Stimulated activated naive CD8-positive, alpha-beta T cell treated with anti-CD3 and anti-CD28 coated beads, Interleukin-15, amount 100 ng/mL, for 72 hours (primary cell): ENCODE results near the gene MAPK8IP1.

ENCODE experiments used
- ATAC-seq: fragments of 150-1000 bp; cut with Tn5 transposase; 2 replicates; pipeline ENCODE4 v1.10.0; 2021; ENCODE audit warnings: mild to moderate bottlenecking, moderate library complexity
- DNase-seq, 2 donors: peaks; one replicate each; pipeline ENCODE4 v3.0.0; 2021 to 2022
- H3K27ac Mint-ChIP-seq, 2 donors: one replicate each; pipeline ENCODE4 v1.8.0; 2022; ENCODE audit warnings: mild to moderate bottlenecking in 2 of 2, mixed read lengths in 2 of 2, moderate library complexity in 2 of 2
- H3K27me3 Mint-ChIP-seq: one replicate; pipeline ENCODE4 v1.8.0; 2022; ENCODE audit warnings: mixed read lengths
- H3K4me1 Mint-ChIP-seq: one replicate; pipeline ENCODE4 v1.8.0; 2022; ENCODE audit warnings: mild to moderate bottlenecking, mixed read lengths
- H3K4me3 Mint-ChIP-seq, 2 donors: one replicate each; pipeline ENCODE4 v1.8.0; 2022; ENCODE audit warnings: mild to moderate bottlenecking in 2 of 2, mixed read lengths in 2 of 2, moderate library complexity in 1 of 2
- H3K9me3 Mint-ChIP-seq, 2 donors: one replicate each; pipeline ENCODE4 v1.8.0; 2022; ENCODE audit warnings: mixed read lengths in 2 of 2

MAPK8IP1 gene

DNA sequence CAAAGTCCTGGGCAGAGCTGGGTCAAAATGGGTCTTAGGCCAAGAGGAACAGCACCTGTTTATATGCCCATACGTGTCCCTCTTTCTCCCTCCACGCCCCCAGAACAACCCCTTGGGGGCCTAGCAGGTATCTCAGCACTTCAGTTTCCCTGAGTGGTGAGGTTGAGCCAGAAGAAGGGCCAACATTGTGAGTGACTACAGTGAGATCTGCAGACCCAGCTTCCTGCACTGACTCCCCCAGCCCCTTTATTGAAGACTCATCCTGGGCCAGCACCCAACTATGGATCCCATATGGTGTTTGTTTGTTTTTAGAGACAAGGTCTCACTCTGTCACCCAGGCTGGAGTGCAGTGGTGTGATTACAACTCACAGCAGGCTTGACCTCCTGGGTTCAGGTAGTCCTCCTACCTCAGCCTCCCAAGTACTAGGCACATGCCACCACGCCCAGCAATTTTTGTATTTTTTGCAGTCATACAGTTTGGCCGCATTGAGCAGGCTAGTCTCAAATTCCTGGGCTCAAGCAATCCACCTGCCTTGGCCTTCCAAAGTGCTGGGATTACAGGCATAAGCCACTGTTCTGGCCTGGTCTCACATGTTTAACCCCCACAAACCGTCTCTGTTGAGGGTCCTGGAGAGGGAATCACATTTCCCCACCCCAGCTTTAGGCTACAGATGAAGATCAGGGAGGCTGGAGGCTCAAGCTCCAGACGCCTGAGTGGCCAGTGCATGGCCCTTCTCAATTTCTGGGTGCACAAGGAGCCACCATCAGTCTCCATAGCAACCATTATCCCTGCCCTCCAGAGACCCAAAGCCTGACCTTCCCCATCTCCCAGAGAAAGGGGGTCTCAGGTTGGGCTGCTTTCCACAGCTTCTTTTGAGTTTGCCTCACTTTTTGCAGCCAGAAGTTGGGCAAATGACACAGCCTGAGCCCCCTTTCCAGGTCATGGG, 35.4 kb downstream of the MAPK8IP1 start:
- no peaks in the 10 kb centered on the region for H3K9me3 Mint-ChIP-seq
- H3K4me3 Mint-ChIP-seq, result peak overlapping the region; percentile 59 to 73
- H3K4me1 Mint-ChIP-seq, result peaks cover 53% of the 10 kb centered on the region
- ATAC-seq, result no peak
- H3K27me3 Mint-ChIP-seq, result peaks cover 27% of the 10 kb centered on the region
- DNase-seq, result no peak
- no peak overlapping the region for H3K27ac Mint-ChIP-seq

DNA sequence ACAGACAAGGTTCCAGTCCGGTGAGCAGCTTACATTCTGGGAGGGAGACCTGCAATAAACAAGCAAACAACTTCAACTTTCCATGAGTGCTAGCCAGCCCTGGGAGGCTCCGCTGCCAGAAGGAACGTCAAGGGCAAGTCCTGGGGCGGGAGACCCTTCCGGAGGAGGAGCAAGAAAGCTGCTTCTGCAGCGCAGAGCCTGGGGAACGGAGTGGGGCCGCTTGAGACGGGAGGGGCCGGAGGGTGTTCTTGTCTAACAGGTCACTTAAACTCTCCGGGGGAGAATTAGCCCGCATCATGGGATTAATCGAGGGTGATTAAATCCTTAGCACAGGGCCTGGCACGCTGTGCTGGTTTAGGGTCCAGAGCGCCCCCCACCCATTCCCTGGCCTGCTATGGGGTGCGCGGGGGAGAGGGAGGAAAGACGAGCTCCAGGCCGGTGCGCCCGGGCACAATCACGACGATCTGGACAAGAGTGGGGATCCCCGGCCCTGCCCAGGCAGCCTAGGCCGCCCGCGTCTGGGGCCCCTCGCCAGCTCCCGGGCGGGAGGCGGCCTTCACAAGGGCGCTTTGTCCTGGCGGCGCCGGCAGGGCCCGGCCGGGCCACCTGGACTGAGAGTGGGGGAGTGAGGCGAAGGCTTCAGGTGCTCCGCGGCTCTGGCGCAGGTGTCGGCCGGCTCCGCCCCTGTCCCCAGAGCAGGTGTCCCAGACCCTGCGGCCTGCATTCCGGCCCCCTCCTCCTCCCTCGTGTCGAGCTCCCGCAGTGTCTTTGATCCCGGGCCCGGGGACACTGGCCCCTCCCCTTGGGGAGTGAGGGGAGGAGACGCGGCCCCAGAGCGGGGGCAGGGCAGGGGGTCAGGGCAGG, 36.3 kb downstream of the MAPK8IP1 start:
- H3K27me3 Mint-ChIP-seq, result peaks cover 27% of the 10 kb centered on the region
- peak overlapping the region; percentile 59 to 73 for H3K4me3 Mint-ChIP-seq
- peaks cover 46% of the 10 kb centered on the region for H3K4me1 Mint-ChIP-seq
- peak overlapping the region in 1 of 2 donors; percentile 8 for H3K27ac Mint-ChIP-seq
- DNase-seq, result no peak
- H3K9me3 Mint-ChIP-seq, result no peaks in the 10 kb centered on the region
- ATAC-seq, result no peak

DNA sequence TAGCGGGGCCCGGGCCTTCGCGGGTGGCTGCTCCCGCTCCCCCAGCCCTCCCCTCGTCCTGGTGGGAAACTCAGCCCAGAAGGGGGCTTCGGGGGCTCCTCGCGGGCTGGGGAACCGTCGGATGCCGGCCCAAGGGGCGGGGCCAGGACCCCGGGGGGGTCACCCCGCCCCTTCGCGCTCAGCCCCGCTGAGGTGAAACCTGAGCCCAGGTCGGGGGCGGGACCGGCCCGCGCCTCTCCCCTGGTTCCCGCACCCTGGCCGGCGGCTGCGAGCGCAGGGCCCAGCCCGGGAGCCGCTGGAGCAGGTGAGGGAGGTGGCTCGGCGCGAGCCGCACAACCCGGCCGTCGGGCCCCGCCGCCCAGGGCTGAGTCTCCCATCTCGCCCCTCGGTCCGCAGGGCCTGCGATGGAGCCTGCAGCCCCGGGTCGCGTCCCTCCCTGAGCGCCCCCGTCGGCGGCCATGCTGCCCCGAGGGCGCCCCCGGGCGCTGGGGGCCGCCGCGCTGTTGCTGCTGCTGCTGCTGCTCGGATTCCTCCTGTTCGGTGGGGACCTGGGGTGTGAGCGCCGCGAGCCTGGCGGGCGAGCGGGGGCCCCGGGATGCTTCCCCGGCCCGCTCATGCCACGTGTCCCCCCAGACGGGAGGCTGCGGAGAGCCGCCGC, 37.1 kb downstream of the MAPK8IP1 start, which contains the start of gene LARGE2:
Gene LARGE2, plus strand, starts transcription at position 232 of the 658 bp plus-strand sequence. Its CDS starts 227 bp downstream, at position 459.
- DNase-seq (no peak), ATAC-seq (peak; percentile 0)
- Mint-ChIP-seq H3K4me1 (peaks cover 50% of the 10 kb centered on the region), H3K27ac (peak within 1 kb of the TSS in 1 of 2 donors; percentile 71), H3K9me3 (no peaks in the 10 kb centered on the region), H3K27me3 (peaks cover 27% of the 10 kb centered on the region), H3K4me3 (peak within 1 kb of the TSS; percentile 83 to 87)

DNA sequence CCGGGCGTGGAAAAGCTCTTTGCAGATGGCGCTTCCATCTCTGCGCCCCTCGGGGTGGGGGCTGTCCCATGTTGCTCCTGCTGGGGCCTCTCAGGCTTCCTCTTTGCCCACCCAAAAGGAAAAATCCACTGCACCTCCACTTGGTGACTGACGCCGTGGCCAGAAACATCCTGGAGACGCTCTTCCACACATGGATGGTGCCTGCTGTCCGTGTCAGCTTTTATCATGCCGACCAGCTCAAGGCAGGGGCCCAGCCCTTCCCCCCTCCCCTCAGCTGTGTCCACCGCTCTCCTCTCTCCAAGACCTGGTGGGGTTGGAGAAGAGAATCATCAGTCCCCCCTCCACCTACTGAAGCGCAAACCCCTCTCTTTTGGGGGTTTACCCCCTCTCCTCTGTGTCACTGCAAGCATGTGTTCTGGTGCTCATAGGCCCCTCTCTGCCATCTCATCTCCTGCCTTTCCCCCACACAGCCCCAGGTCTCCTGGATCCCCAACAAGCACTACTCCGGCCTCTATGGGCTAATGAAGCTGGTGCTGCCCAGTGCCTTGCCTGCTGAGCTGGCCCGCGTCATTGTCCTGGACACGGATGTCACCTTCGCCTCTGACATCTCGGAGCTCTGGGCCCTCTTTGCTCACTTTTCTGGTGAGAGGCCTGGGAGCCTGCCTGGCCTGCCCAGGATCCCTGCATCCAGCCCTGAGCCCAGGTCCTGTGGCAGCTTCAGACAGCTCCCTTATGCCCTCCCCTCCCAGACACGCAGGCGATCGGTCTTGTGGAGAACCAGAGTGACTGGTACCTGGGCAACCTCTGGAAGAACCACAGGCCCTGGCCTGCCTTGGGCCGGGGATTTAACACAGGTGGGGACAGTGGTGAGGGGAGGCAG, 38.8 kb downstream of the MAPK8IP1 start:
- Mint-ChIP-seq H3K4me1 (peaks cover 49% of the 10 kb centered on the region), H3K27ac (peak overlapping the region in 1 of 2 donors; percentile 69)
- ATAC-seq, result no peak

DNA sequence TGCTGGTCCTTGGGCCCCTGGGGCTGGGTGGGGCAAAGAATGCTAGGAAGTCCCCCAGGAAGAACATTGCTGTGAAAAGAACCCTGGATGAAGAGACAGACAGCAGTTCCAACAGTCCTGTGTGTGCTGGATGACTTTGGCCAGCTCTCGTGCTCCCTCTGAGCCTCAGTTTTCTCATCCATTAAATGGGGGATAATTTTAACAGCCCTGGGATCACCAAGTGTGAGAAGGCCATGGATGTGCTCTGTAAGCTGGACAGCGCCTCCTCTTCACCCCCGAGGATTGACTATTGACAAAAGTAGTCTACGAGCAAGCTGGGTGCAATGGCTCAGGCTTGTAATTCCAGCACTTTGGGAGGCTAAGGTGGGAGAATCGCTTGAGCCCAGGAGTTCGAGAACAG, 39.5 kb downstream of the MAPK8IP1 start:
- Mint-ChIP-seq H3K9me3 (no peaks in the 10 kb centered on the region), H3K4me1 (peaks cover 49% of the 10 kb centered on the region), H3K4me3 (no peak overlapping the region), H3K27me3 (peaks cover 27% of the 10 kb centered on the region), H3K27ac (peak overlapping the region in 1 of 2 donors; percentile 69)
- DNase-seq (no peak), ATAC-seq (no peak)

More for the DNA sequence above, 38.8 kb downstream of the MAPK8IP1 start:
- H3K4me3 Mint-ChIP-seq, result peak overlapping the region; percentile 3 to 45
- no peak for DNase-seq
- no peaks in the 10 kb centered on the region for H3K9me3 Mint-ChIP-seq
- peaks cover 27% of the 10 kb centered on the region for H3K27me3 Mint-ChIP-seq

DNA sequence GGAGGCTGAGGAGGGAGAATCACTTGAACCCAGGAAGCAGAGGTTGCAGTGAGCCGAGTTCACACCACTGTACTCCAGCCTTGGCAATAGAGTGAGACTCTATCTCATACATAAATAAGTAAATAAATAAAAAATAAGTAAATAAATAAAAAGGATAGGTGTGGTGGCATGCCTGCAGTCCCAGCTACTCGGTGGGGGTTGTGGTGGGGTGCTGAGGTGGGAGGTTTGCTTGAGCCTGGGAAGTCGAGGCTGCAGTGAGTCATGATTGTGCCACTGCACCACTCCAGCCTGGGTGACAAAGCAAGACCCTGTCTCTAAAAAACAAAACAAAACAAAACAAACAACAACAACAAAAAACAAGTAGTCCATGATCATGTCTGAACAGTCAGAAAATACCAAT, 40.1 kb downstream of the MAPK8IP1 start:
- DNase-seq (no peak), ATAC-seq (no peak)
- peaks cover 27% of the 10 kb centered on the region for H3K27me3 Mint-ChIP-seq
- peaks cover 53% of the 10 kb centered on the region for H3K4me1 Mint-ChIP-seq
- H3K4me3 Mint-ChIP-seq, result no peak overlapping the region
- no peak overlapping the region for H3K27ac Mint-ChIP-seq
- no peaks in the 10 kb centered on the region for H3K9me3 Mint-ChIP-seq

DNA sequence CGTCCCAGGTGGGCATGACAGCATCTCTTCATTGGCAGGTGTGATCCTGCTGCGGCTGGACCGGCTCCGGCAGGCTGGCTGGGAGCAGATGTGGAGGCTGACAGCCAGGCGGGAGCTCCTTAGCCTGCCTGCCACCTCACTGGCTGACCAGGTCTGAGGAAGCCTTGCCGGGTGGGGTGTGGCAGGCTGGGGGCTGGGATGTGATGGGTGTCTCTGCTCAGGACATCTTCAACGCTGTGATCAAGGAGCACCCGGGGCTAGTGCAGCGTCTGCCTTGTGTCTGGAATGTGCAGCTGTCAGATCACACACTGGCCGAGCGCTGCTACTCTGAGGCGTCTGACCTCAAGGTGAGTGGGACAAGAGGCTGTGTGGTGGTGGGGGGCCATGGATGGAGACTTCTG, 40.5 kb downstream of the MAPK8IP1 start:
- Mint-ChIP-seq H3K4me1 (peaks cover 53% of the 10 kb centered on the region), H3K4me3 (no peak overlapping the region), H3K27me3 (peaks cover 27% of the 10 kb centered on the region), H3K9me3 (no peaks in the 10 kb centered on the region), H3K27ac (no peak overlapping the region)
- no peak for ATAC-seq
- DNase-seq, result no peak

DNA sequence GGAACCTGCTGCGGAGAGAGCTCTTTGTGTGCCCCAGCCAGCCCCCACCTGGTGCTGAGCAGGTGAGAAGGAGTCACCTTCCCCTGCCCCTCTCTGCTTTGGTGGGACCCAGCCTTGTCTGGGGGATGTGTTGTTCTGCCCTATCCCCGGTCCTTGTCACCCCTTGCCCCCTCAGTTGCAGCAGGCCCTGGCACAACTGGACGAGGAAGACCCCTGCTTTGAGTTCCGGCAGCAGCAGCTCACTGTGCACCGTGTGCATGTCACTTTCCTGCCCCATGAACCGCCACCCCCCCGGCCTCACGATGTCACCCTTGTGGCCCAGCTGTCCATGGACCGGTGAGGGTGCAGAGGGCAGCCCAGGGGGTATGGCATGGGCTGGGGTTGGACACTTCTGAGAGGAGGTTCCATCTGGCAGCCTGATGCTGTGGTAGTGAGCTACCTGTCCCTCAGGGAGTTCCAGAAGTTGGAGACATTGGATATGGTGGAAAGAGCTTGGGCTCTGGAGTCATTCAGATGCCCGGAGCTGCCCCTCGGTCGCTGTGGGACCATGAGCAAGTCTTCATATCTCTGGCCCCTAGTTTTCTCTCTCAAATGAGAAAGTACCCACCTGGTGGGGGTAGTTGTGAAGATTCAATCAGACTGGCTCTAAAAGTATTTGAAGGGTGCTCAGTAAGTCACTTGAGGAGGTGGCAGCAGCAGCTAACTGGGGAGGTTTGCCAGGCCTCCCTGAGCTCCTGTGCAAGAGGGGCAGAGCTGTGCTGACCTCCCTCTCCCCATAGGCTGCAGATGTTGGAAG, 41.3 kb downstream of the MAPK8IP1 start:
- H3K4me1 Mint-ChIP-seq, result peaks cover 55% of the 10 kb centered on the region
- H3K9me3 Mint-ChIP-seq, result no peaks in the 10 kb centered on the region
- H3K4me3 Mint-ChIP-seq, result no peak overlapping the region
- no peak for DNase-seq
- no peak overlapping the region for H3K27ac Mint-ChIP-seq
- no peak for ATAC-seq
- H3K27me3 Mint-ChIP-seq, result peaks cover 20% of the 10 kb centered on the region

DNA sequence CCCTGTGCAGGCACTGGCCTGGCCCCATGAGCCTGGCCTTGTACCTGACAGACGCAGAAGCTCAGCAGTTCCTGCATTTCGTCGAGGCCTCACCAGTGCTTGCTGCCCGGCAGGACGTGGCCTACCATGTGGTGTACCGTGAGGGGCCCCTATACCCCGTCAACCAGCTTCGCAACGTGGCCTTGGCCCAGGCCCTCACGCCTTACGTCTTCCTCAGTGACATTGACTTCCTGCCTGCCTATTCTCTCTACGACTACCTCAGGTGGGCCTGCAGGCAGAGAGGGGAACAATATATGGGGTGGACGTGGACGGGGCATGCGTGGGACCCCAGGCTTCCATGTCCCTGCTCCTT, 41.9 kb downstream of the MAPK8IP1 start:
- DNase-seq, result no peak
- no peaks in the 10 kb centered on the region for H3K9me3 Mint-ChIP-seq
- H3K27me3 Mint-ChIP-seq, result peaks cover 19% of the 10 kb centered on the region
- no peak overlapping the region for H3K4me3 Mint-ChIP-seq
- ATAC-seq, result peak; percentile 33
- H3K27ac Mint-ChIP-seq, result no peak overlapping the region
- peaks cover 55% of the 10 kb centered on the region for H3K4me1 Mint-ChIP-seq

DNA sequence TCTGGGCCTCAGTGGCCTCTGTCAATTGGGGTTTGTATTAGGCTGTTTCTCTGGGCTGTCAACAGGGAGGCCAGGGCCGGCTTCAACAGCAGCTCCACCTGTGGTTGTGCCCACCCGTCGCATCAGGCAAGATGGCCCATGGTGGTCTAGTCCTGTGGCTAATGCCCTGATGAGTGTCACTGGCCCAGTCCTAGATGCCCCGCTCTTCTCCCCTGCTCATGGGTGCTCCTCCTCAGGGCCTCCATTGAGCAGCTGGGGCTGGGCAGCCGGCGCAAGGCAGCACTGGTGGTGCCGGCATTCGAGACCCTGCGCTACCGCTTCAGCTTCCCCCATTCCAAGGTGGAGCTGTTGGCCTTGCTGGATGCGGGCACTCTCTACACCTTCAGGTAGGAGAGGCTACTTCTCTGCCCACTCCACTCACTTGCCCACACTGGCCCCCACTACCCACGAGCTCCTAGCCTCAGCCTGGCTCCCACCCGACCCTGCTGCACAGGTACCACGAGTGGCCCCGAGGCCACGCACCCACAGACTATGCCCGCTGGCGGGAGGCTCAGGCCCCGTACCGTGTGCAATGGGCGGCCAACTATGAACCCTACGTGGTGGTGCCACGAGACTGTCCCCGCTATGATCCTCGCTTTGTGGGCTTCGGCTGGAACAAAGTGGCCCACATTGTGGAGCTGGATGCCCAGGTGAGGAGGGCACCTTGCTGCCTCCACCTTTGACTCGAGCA, 42.4 kb downstream of the MAPK8IP1 start:
- ATAC-seq, result no peak
- H3K4me3 Mint-ChIP-seq, result no peak overlapping the region
- no peak for DNase-seq
- no peaks in the 10 kb centered on the region for H3K9me3 Mint-ChIP-seq
- peaks cover 19% of the 10 kb centered on the region for H3K27me3 Mint-ChIP-seq
- H3K27ac Mint-ChIP-seq, result peak overlapping the region in 1 of 2 donors; percentile 93
- H3K4me1 Mint-ChIP-seq, result peaks cover 55% of the 10 kb centered on the region

DNA sequence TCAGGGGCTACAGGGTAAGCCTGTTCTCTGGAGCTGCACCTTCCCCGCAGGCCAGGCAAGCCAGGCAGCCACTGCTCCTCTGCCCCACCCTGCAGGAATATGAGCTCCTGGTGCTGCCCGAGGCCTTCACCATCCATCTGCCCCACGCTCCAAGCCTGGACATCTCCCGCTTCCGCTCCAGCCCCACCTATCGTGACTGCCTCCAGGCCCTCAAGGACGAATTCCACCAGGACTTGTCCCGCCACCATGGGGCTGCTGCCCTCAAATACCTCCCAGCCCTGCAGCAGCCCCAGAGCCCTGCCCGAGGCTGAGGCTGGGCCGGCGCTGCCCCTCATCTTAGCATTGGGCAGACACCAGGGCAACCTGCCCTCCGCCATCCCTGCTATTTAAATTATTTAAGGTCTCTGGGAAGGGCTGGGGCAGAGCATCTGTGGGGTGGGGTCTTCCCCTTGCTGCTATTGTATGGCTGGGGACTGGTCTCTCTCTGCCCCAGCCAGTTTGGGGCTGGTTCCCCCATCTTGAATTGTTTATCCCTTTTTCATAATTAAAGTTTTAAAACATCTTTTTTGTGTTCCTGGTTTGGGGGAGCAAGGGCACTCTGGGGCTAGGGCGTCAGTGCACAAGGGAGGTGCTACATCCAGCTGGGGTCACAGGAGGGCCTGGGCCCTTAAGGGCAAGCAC, 43.2 kb downstream of the MAPK8IP1 start:
- ATAC-seq (no peak), DNase-seq (no peak)
- Mint-ChIP-seq H3K9me3 (no peaks in the 10 kb centered on the region), H3K4me3 (no peak overlapping the region), H3K4me1 (peaks cover 50% of the 10 kb centered on the region), H3K27me3 (peaks cover 11% of the 10 kb centered on the region), H3K27ac (peak overlapping the region in 1 of 2 donors; percentile 96)

DNA sequence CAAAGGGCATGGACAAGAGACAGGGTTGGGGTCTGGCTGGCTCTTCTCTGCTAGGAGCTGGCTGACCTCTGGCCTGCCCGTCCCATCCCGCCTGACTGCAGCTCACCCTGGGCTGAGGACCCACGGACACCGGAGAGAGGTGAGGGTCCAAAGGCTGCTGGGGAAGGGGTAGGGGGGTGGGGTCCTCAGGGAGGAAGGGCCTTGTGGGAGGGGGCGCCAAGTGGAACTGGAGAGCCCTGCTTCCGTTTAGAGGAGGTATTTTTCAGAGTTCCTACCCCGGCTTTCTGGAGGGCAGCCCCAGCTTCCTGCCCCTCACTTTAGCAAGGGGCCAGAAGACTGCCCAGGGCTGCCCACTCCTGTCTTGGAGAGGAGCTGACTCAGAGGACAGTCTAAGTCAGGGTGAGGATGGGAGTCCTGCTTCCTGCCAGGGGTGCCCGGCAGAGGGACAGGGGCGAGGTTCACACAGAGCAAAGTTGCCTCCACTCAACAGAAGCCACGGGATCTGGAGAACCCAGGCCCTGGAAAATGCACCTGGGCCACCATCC, 44.1 kb downstream of the MAPK8IP1 start:
- Mint-ChIP-seq H3K4me3 (no peak overlapping the region), H3K9me3 (no peaks in the 10 kb centered on the region), H3K4me1 (peaks cover 44% of the 10 kb centered on the region), H3K27me3 (peaks cover 3% of the 10 kb centered on the region), H3K27ac (peak overlapping the region in 1 of 2 donors; percentile 37)
- DNase-seq, result no peak
- ATAC-seq, result peak; percentile 24
